ENCODE data around the gene GOLGA6L10. TPM values are rescaled to one million over a fixed set of nuclear protein-coding genes. Genes with fewer than 3 reads are reported as not detected.
A peak's percentile ranks its signal among the peaks of the same experiment; 100 is the strongest.
"Not testable (repeated sequence)": the region's sequence is repeated elsewhere in the genome, so short reads cannot be mapped to it uniquely, and the experiment has no call there.

The GOLGA6L10 gene
- 1.2 and 1.4 TPM in 2 replicates for total RNA-seq

- ATAC-seq (ENCODE audit: low read depth); H3K27me3 Mint-ChIP-seq; POLR2A ChIA-PET; intact Hi-C loops (cut with micrococcal nuclease); H3K4me1 Mint-ChIP-seq; H3K9me3 Mint-ChIP-seq; H3K4me3 Mint-ChIP-seq; H3K36me3 Mint-ChIP-seq (ENCODE audit: low read depth); CTCF ChIA-PET; DNase-seq; H3K27ac Mint-ChIP-seq: not testable (repeated sequence)
Observed at GRCh38 chr15:82349375-82349774, at the start of gene GOLGA6L10. Gene GOLGA6L10 (minus strand): TSS chr15:82349475. CDS start chr15:82349375, 100 bp downstream.

- H3K36me3 Mint-ChIP-seq (ENCODE audit: low read depth) = no peaks in the 10 kb centered on the region
- ATAC-seq (ENCODE audit: low read depth) (no peak), DNase-seq (no peak)
- peaks cover 17% of the 10 kb centered on the region for H3K4me1 Mint-ChIP-seq
- no peak for TF ChIP-seq CTCF (IDR thresholded peaks at IDR 0.05)
- intact Hi-C loops (cut with micrococcal nuclease) = no loop called here
- H3K4me3 Mint-ChIP-seq = peak overlapping the region; percentile 28
- H3K27ac Mint-ChIP-seq = peak overlapping the region; percentile 72
- ChIA-PET CTCF (no interaction called here), POLR2A (no interaction called here)
- H3K9me3 Mint-ChIP-seq = no peaks in the 10 kb centered on the region
- H3K27me3 Mint-ChIP-seq = no peaks in the 10 kb centered on the region
Observed at GRCh38 chr15:82398785-82399184, 49.5 kb upstream of the GOLGA6L10 start.

GRCh38 chr15:82397817-82398216 lies 48.5 kb upstream of the GOLGA6L10 start:
- POLR2A ChIA-PET = no interaction called here
- CTCF ChIA-PET = no interaction called here
- ATAC-seq (ENCODE audit: low read depth) = no peak

GRCh38 chr15:82395788-82396187 lies 46.5 kb upstream of the GOLGA6L10 start:
- DNase-seq = not testable (repeated sequence)

More at GRCh38 chr15:82397817-82398216, 48.5 kb upstream of the GOLGA6L10 start:
- intact Hi-C loops (cut with micrococcal nuclease) = no loop called here
- TF ChIP-seq CTCF (IDR thresholded peaks at IDR 0.05) = no peak
- no peak overlapping the region for H3K27ac Mint-ChIP-seq
- no peak overlapping the region for H3K4me3 Mint-ChIP-seq
- H3K4me1 Mint-ChIP-seq = peaks cover 17% of the 10 kb centered on the region
- no peaks in the 10 kb centered on the region for H3K9me3 Mint-ChIP-seq
- no peak for DNase-seq
- no peaks in the 10 kb centered on the region for H3K27me3 Mint-ChIP-seq
- H3K36me3 Mint-ChIP-seq (ENCODE audit: low read depth) = no peaks in the 10 kb centered on the region

GRCh38 chr15:82393671-82394070 lies 44.4 kb upstream of the GOLGA6L10 start:
- CTCF ChIA-PET = no interaction called here

More at GRCh38 chr15:82395788-82396187, 46.5 kb upstream of the GOLGA6L10 start:
- H3K27ac Mint-ChIP-seq; H3K9me3 Mint-ChIP-seq; H3K4me3 Mint-ChIP-seq; CTCF ChIA-PET; POLR2A ChIA-PET; H3K36me3 Mint-ChIP-seq (ENCODE audit: low read depth); H3K27me3 Mint-ChIP-seq; ATAC-seq (ENCODE audit: low read depth); intact Hi-C loops (cut with micrococcal nuclease): not testable (repeated sequence)
- peaks cover 17% of the 10 kb centered on the region for H3K4me1 Mint-ChIP-seq

GRCh38 chr15:82392077-82392476 lies 42.8 kb upstream of the GOLGA6L10 start:
- H3K36me3 Mint-ChIP-seq (ENCODE audit: low read depth); H3K9me3 Mint-ChIP-seq; intact Hi-C loops (cut with micrococcal nuclease); DNase-seq; CTCF ChIA-PET; H3K4me1 Mint-ChIP-seq; H3K27me3 Mint-ChIP-seq; H3K27ac Mint-ChIP-seq; ATAC-seq (ENCODE audit: low read depth); H3K4me3 Mint-ChIP-seq: not testable (repeated sequence)
- POLR2A ChIA-PET = interaction anchor here (0.7 kb wide), 1 partner anchor 148 kb away, joined by 5 read pairs; the partner anchor contains the start of gene RPS17

More at GRCh38 chr15:82393671-82394070, 44.4 kb upstream of the GOLGA6L10 start:
- ATAC-seq (ENCODE audit: low read depth) = no peak
- intact Hi-C loops (cut with micrococcal nuclease) = no loop called here
- peaks cover under 1% of the 10 kb centered on the region for H3K4me1 Mint-ChIP-seq
- DNase-seq = no peak
- POLR2A ChIA-PET = no interaction called here
- no peak overlapping the region for H3K27ac Mint-ChIP-seq
- no peaks in the 10 kb centered on the region for H3K9me3 Mint-ChIP-seq
- H3K4me3 Mint-ChIP-seq = no peak overlapping the region
- TF ChIP-seq CTCF (IDR thresholded peaks at IDR 0.05) = no peak
- H3K27me3 Mint-ChIP-seq = no peaks in the 10 kb centered on the region
- no peaks in the 10 kb centered on the region for H3K36me3 Mint-ChIP-seq (ENCODE audit: low read depth)

- H3K4me1 Mint-ChIP-seq; POLR2A ChIA-PET; H3K4me3 Mint-ChIP-seq; H3K27me3 Mint-ChIP-seq; CTCF ChIA-PET; H3K27ac Mint-ChIP-seq; H3K36me3 Mint-ChIP-seq (ENCODE audit: low read depth); DNase-seq; ATAC-seq (ENCODE audit: low read depth); intact Hi-C loops (cut with micrococcal nuclease); H3K9me3 Mint-ChIP-seq: not testable (repeated sequence)
Observed at GRCh38 chr15:82390152-82390551, 40.9 kb upstream of the GOLGA6L10 start.

- H3K9me3 Mint-ChIP-seq; DNase-seq; H3K4me1 Mint-ChIP-seq; H3K27me3 Mint-ChIP-seq; POLR2A ChIA-PET; H3K36me3 Mint-ChIP-seq (ENCODE audit: low read depth); H3K4me3 Mint-ChIP-seq; ATAC-seq (ENCODE audit: low read depth); intact Hi-C loops (cut with micrococcal nuclease); H3K27ac Mint-ChIP-seq; CTCF ChIA-PET: not testable (repeated sequence)
Observed at GRCh38 chr15:82387209-82387608, 37.9 kb upstream of the GOLGA6L10 start.

GRCh38 chr15:82381330-82381955 lies 32.2 kb upstream of the GOLGA6L10 start:
- DNase-seq; H3K27ac Mint-ChIP-seq; H3K4me3 Mint-ChIP-seq; H3K9me3 Mint-ChIP-seq; intact Hi-C loops (cut with micrococcal nuclease); H3K36me3 Mint-ChIP-seq (ENCODE audit: low read depth); ATAC-seq (ENCODE audit: low read depth); CTCF ChIA-PET; POLR2A ChIA-PET; H3K27me3 Mint-ChIP-seq: not testable (repeated sequence)
- H3K4me1 Mint-ChIP-seq = peaks cover 19% of the 10 kb centered on the region

- CTCF ChIA-PET; intact Hi-C loops (cut with micrococcal nuclease); H3K4me3 Mint-ChIP-seq; H3K9me3 Mint-ChIP-seq; DNase-seq; H3K27me3 Mint-ChIP-seq; POLR2A ChIA-PET; H3K36me3 Mint-ChIP-seq (ENCODE audit: low read depth); ATAC-seq (ENCODE audit: low read depth); H3K27ac Mint-ChIP-seq: not testable (repeated sequence)
- peaks cover 19% of the 10 kb centered on the region for H3K4me1 Mint-ChIP-seq
Observed at GRCh38 chr15:82379552-82379951, 30.3 kb upstream of the GOLGA6L10 start.

All from activated B cell treated with CpG ODN at 0.5 μM for 24 hours (primary cell).